Psoas muscle (tissue), 8 donors: ENCODE data around the gene KDM2B. TPM values are rescaled to one million over a fixed set of nuclear protein-coding genes. Genes with fewer than 3 reads are reported as not detected.

Experiments
- ATAC-seq, 4 donors: fragments of 200-7000 bp; cut with Tn5 transposase; one replicate each; pipeline ENCODE4 v1.9.1; 2020; ENCODE audit warnings: moderate library complexity in 3 of 4, mild to moderate bottlenecking in 2 of 4
- DNase-seq, 2 donors: peaks; one replicate each; pipeline ENCODE4 v3.0.0-alpha.2; 2020
- H3K27ac ChIP-seq: fragments of 200-600 bp; one replicate; pipeline ENCODE4 v1.8.0; 2022
- H3K27me3 ChIP-seq, 3 donors: fragments of 200-600 bp in 1 of 3; one replicate each; pipeline versions ENCODE4 v1.6.1 to v1.8.0; 2013 to 2022; ENCODE audit warnings: low read length in 2 of 3, mild to moderate bottlenecking in 2 of 3, moderate library complexity in 1 of 3; ENCODE audit not compliant: insufficient read depth in 3 of 3
- H3K36me3 ChIP-seq, 2 donors: fragments of 200-600 bp in 1 of 2; one replicate each; pipeline versions ENCODE4 v1.6.1 to v1.8.0; 2013 to 2022; ENCODE audit warnings: low read depth in 1 of 2, mild to moderate bottlenecking in 1 of 2, moderate library complexity in 1 of 2; ENCODE audit not compliant: insufficient read depth in 1 of 2
- H3K4me1 ChIP-seq: fragments of 200-600 bp; one replicate; pipeline ENCODE4 v1.8.0; 2022
- H3K4me3 ChIP-seq: fragments of 200-600 bp; one replicate; pipeline ENCODE4 v1.8.0; 2022; ENCODE audit warnings: mild to moderate bottlenecking
- H3K9me3 ChIP-seq: fragments of 200-600 bp; one replicate; pipeline ENCODE4 v1.8.0; 2022
- CTCF ChIP-seq: fragments of 200-600 bp; IDR thresholded peaks from one replicate; pipeline ENCODE4 v1.8.0; 2022; ENCODE audit warnings: antibody characterized with exemption
- WGBS, 3 donors: extraction: QIAGEN DNeasy Blood & Tissue Kit; methylation state at CpG; one replicate each; pipeline versions ENCODE4 v1.1.6 to v1.1.7; 2013; 5-methylcytosine and 5-hydroxymethylcytosine counted together
- intact Hi-C, 2 donors: fragments of 100-400 bp; cut with DNase I; formaldehyde crosslinking; loops; one replicate each; pipeline versions ENCODE4 v1.11.0 to v1.14.2; 2022
- polyA plus RNA-seq, 3 donors: library from polyadenylated mRNA; stranded (reverse); fragments of 200-250 nt; gene quantifications; one replicate each; pipeline ENCODE4 v1.2.3, GENCODE V29; 2013
- total RNA-seq, 4 donors: library from RNA; stranded (reverse); fragmentation: NEBNext Ultra II Directional in 2 of 4; extraction: Animal tissue kit (Norgen Biotek cat#: 25700) in 2 of 4; gene quantifications; one replicate each; pipeline versions ENCODE4 v1.2.1 to v1.2.4, GENCODE V29; 2021 to 2023
- donor health status: healthy with polysubstance abuse.
- donor health status: DM: no; HTN: no; CAD: no; lungs with moderate emphysema.
- donor health status: Bipolar disorder and iron deficiency.
- donor health status: healthy.
- donor health status: DM: yes; HTN: yes; CAD: no.
- donor health status: DM: no; HTN: no; CAD: no.
- donor health status: DM: no; HTN: no; CAD: no.
- donor health status: DM: yes; HTN: yes; CAD: no.

Gene KDM2B
- total and polyA plus RNA-seq, 7 donors, result 6.3 to 11.5 (median 9.9) TPM

- peak overlapping the region; percentile 70 for H3K27ac ChIP-seq
- intact Hi-C loops, result loop anchor here (5.0 kb wide), 1 partner anchor 182 kb away; no protein-coding TSS in a partner anchor
- DNase-seq (peak; percentile 81 to 87), ATAC-seq (peak; percentile 86 to 92 (median 90))
- no peaks in the 10 kb centered on the region for H3K9me3 ChIP-seq
- no peaks in the 10 kb centered on the region for H3K27me3 ChIP-seq
- 24 to 38% (median 28%) methylated on average over 21 of the region's 21 CpGs for WGBS, 3 donors
- H3K36me3 ChIP-seq, result peaks cover 0 to 9% of the 10 kb centered on the region in 2 donors
- H3K4me1 ChIP-seq, result peaks cover 13% of the 10 kb centered on the region
- peak overlapping the region; percentile 54 for H3K4me3 ChIP-seq
- TF ChIP-seq CTCF, result peak; percentile 99
These were observed 80.7 kb downstream of the KDM2B start for GRCh38 chr12:121499929-121500793.

- Histone ChIP-seq H3K4me3 (no peak overlapping the region), H3K4me1 (peaks cover 11% of the 10 kb centered on the region), H3K36me3 (peaks cover 0 to 19% of the 10 kb centered on the region in 2 donors), H3K9me3 (no peaks in the 10 kb centered on the region), H3K27me3 (no peaks in the 10 kb centered on the region), H3K27ac (no peak overlapping the region)
- 62 to 77% (median 70%) methylated on average over 8 of the region's 8 CpGs for WGBS, 3 donors
- intact Hi-C loops, result loop anchor here in 1 of 2 donors (5.0 kb wide), 1 partner anchor 187 kb away; no protein-coding TSS in a partner anchor
- ATAC-seq (no peak), DNase-seq (no peak)
- TF ChIP-seq CTCF, result no peak
These were observed 85.1 kb downstream of the KDM2B start for GRCh38 chr12:121495746-121496145.

- H3K27me3 ChIP-seq, result no peaks in the 10 kb centered on the region
- H3K4me3 ChIP-seq, result no peak overlapping the region
- H3K27ac ChIP-seq, result no peak overlapping the region
- peaks cover 0 to 23% of the 10 kb centered on the region in 2 donors for H3K36me3 ChIP-seq
- intact Hi-C loops, result no loop called here
- TF ChIP-seq CTCF, result peak; percentile 57
- 76 to 78% (median 78%) methylated on average over 19 of the region's 19 CpGs for WGBS, 3 donors
- DNase-seq (peak in 1 of 2 donors; percentile 63), ATAC-seq (peak in 3 of 4 donors; percentile 42 to 61 (median 53))
- no peaks in the 10 kb centered on the region for H3K4me1 ChIP-seq
- no peaks in the 10 kb centered on the region for H3K9me3 ChIP-seq
These were observed 86.6 kb downstream of the KDM2B start for GRCh38 chr12:121494093-121494787.

- H3K27me3 ChIP-seq, result no peaks in the 10 kb centered on the region
These were observed 90.2 kb downstream of the KDM2B start for GRCh38 chr12:121490401-121491281.

More at GRCh38 chr12:121490401-121491281, 90.2 kb downstream of the KDM2B start:
- TF ChIP-seq CTCF, result no peak
- peaks cover 0 to 23% of the 10 kb centered on the region in 2 donors for H3K36me3 ChIP-seq
- H3K4me1 ChIP-seq, result no peaks in the 10 kb centered on the region
- no peak overlapping the region for H3K27ac ChIP-seq
- ATAC-seq, result no peak
- no peak overlapping the region for H3K4me3 ChIP-seq
- 52 to 56% (median 54%) methylated on average over 15 of the region's 15 CpGs for WGBS, 3 donors
- DNase-seq, result no peak
- intact Hi-C loops, result no loop called here
- no peaks in the 10 kb centered on the region for H3K9me3 ChIP-seq
